ENCODE results near the gene PLCB1. TPM values are rescaled to one million over a fixed set of nuclear protein-coding genes. Genes with fewer than 3 reads are reported as not detected.

The PLCB1 gene
- total RNA-seq, 1 experiment from 2014 or later, result not detected

DNA sequence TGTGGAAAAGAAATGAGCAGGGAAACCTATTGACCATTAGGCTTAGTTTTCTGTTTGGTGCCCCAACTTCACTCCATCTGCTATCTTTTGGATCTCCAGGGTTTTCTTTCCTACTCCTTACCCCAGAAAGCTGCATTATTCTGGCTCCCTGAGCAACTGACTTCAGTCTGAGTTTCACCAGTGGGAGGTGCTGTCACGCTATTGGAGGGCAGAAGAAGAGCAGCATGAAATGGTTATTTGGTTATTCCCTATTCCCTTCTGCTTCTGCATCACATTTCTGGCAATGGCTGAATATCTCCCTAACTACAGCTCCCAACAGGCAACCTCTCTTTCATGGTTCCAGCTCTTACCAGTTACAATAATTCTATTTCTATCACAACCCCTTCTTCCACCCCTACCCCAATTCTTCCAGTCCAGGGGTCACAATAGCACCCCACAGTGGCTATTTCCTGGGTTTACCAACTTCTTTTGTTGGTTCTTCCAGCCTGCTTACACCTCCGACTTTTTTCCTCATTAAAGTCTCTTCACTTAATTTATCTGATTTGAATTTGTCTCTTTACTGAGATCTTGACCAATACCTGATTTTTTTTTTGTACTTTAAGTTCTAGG, 311.5 kb downstream of the PLCB1 start:
- Histone ChIP-seq H3K9me2 (ENCODE audit: insufficient read depth) (no peaks in the 10 kb centered on the region), H3K4me3 (no peak overlapping the region), H4K20me1 (ENCODE audit: insufficient read depth) (no peaks in the 10 kb centered on the region), H3K36me3 (ENCODE audit: low read depth) (no peaks in the 10 kb centered on the region), H3K79me2 (ENCODE audit: low read depth) (no peaks in the 10 kb centered on the region), H2AFZ (no peak overlapping the region), H3K4me2 (no peak overlapping the region), H3K27ac (no peak overlapping the region), H3F3A (ENCODE audit: insufficient read depth, low read depth) (no peaks in the 10 kb centered on the region), H3K9me3 (ENCODE audit: insufficient read depth, low read depth) (no peaks in the 10 kb centered on the region), H3K4me1 (replicated peaks; ENCODE audit: insufficient read depth) (no peaks in the 10 kb centered on the region), H3K27me3 (ENCODE audit: insufficient read depth, low read depth) (no peaks in the 10 kb centered on the region)
- intact Hi-C loops (cut with micrococcal nuclease; ENCODE audit: unreplicated experiment), result no loop called here
- no peak for DNase-seq
- BruUV-seq (replicated peaks), result no TSS peak
- no peak for TF ChIP-seq EZH2 (IDR thresholded peaks at IDR 0.05; ENCODE audit: low read depth)
- POLR2A ChIA-PET (ENCODE audit: unreplicated experiment), result no interaction called here
- CTCF ChIA-PET, result no interaction called here

DNA sequence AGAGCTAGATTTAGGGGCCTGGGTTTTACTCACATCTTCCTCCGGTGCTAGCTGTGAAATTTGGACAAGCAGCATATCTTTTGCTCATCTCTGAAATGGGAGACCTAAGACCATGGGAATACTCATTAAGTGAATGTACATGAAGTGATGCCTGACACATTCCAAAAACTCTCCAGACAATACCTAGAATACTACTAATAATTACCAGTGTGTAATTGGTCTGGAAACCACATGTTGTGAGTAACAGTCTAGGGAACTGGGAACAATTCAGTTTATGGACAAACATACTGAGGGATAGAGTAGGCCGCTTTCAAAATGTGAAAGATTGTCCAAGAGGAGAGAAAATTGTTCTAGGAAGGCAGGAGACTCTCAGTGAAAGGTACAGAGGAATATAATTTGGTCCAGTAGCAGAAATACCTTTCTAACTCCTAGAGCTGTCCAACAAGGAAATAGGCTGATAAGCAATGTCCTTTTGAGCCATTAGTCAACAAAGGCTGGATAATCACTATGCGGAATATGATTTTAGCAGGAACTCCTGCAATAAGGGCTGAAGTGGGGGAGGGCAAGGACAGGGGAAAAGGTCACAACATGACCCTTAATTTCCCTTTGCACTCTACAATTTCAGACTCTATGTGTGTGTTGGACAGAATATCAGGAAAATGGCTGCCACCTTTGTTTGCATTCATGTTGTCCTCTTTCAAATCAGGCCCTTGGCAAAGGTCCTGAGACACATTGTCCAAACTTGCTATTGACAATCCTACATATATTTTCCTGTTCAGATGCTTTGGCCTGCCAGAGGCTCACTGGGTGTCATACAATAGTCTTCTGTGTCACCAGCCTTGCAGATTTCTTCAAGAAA, 315.4 kb downstream of the PLCB1 start:
- TF ChIP-seq, protein P1, sequence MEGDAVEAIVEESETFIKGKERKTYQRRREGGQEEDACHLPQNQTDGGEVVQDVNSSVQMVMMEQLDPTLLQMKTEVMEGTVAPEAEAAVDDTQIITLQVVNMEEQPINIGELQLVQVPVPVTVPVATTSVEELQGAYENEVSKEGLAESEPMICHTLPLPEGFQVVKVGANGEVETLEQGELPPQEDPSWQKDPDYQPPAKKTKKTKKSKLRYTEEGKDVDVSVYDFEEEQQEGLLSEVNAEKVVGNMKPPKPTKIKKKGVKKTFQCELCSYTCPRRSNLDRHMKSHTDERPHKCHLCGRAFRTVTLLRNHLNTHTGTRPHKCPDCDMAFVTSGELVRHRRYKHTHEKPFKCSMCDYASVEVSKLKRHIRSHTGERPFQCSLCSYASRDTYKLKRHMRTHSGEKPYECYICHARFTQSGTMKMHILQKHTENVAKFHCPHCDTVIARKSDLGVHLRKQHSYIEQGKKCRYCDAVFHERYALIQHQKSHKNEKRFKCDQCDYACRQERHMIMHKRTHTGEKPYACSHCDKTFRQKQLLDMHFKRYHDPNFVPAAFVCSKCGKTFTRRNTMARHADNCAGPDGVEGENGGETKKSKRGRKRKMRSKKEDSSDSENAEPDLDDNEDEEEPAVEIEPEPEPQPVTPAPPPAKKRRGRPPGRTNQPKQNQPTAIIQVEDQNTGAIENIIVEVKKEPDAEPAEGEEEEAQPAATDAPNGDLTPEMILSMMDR (conservative IDR thresholded peaks at IDR 0.05), result no peak
- no peak for TF ChIP-seq EZH2 (IDR thresholded peaks at IDR 0.05; ENCODE audit: low read depth)
- no peaks in the 10 kb centered on the region for H3K27me3 ChIP-seq (ENCODE audit: insufficient read depth, low read depth)
- no peaks in the 10 kb centered on the region for H3K9me2 ChIP-seq (ENCODE audit: insufficient read depth)
- no peak overlapping the region for H3K4me2 ChIP-seq
- DNase-seq, result no peak
- no peak overlapping the region for H2AFZ ChIP-seq
- no peaks in the 10 kb centered on the region for H3K9me3 ChIP-seq (ENCODE audit: insufficient read depth, low read depth)
- no peaks in the 10 kb centered on the region for H3F3A ChIP-seq (ENCODE audit: insufficient read depth, low read depth)
- H3K4me3 ChIP-seq, result no peak overlapping the region
- H3K36me3 ChIP-seq (ENCODE audit: low read depth), result no peaks in the 10 kb centered on the region
- intact Hi-C loops (cut with micrococcal nuclease; ENCODE audit: unreplicated experiment), result no loop called here
- H3K79me2 ChIP-seq (ENCODE audit: low read depth), result no peaks in the 10 kb centered on the region
- ChIA-PET POLR2A (ENCODE audit: unreplicated experiment) (no interaction called here), CTCF (no interaction called here)
- no peaks in the 10 kb centered on the region for H4K20me1 ChIP-seq (ENCODE audit: insufficient read depth)
- H3K27ac ChIP-seq, result no peak overlapping the region
- no peaks in the 10 kb centered on the region for H3K4me1 ChIP-seq (replicated peaks; ENCODE audit: insufficient read depth)
- BruUV-seq (replicated peaks), result no TSS peak

DNA sequence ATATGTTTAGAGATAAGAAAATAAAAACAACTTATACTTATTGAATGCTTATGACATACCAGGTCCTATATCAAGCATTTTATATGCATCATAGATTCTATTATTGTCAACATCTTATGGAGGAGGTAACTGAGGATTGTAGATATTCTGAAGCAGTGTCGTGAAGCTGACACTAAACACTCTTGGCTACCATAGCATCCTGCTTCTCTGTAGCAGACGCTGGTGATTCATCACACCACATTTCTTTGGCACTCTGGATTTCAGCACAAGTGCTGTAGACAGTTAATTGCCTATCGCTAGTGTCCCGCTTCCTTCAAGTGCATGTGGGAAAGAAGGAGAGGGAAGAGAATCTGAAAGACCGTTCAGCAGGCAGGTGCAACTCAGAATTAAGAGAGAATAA, 317.1 kb downstream of the PLCB1 start:
- no peaks in the 10 kb centered on the region for H3K36me3 ChIP-seq (ENCODE audit: low read depth)
- no peaks in the 10 kb centered on the region for H4K20me1 ChIP-seq (ENCODE audit: insufficient read depth)
- H3K9me2 ChIP-seq (ENCODE audit: insufficient read depth), result no peaks in the 10 kb centered on the region
- CTCF ChIA-PET, result no interaction called here
- H3K9me3 ChIP-seq (ENCODE audit: insufficient read depth, low read depth), result no peaks in the 10 kb centered on the region
- DNase-seq, result no peak
- H3K4me3 ChIP-seq, result no peak overlapping the region
- no peaks in the 10 kb centered on the region for H3F3A ChIP-seq (ENCODE audit: insufficient read depth, low read depth)
- no peak overlapping the region for H2AFZ ChIP-seq
- H3K4me2 ChIP-seq, result no peak overlapping the region
- intact Hi-C loops (cut with micrococcal nuclease; ENCODE audit: unreplicated experiment), result no loop called here
- TF ChIP-seq, protein P1 (conservative IDR thresholded peaks at IDR 0.05), result no peak
- TF ChIP-seq EZH2 (IDR thresholded peaks at IDR 0.05; ENCODE audit: low read depth), result no peak
- no peaks in the 10 kb centered on the region for H3K4me1 ChIP-seq (replicated peaks; ENCODE audit: insufficient read depth)
- no peaks in the 10 kb centered on the region for H3K27me3 ChIP-seq (ENCODE audit: insufficient read depth, low read depth)
- no peaks in the 10 kb centered on the region for H3K79me2 ChIP-seq (ENCODE audit: low read depth)
- POLR2A ChIA-PET (ENCODE audit: unreplicated experiment), result no interaction called here
- no peak overlapping the region for H3K27ac ChIP-seq
- no TSS peak for BruUV-seq (replicated peaks)

Measured in PC-9 (cell line).